Right lobe of liver (tissue), 6 donors: Measurements from ENCODE around the gene SYPL1. TPM values are rescaled to one million over a fixed set of nuclear protein-coding genes. Genes with fewer than 3 reads are reported as not detected.

Source experiments
- ATAC-seq, 4 donors: fragments of 200-7000 bp; cut with Tn5 transposase; one replicate each; pipeline ENCODE4 v1.9.1; 2020; ENCODE audit warnings: mild to moderate bottlenecking in 4 of 4, moderate library complexity in 4 of 4
- DNase-seq, 3 donors: peaks; one replicate each; pipeline ENCODE4 v3.0.0-alpha.2; 2020
- H3K27ac ChIP-seq, 3 donors: fragments of 200-600 bp; one replicate each; pipeline ENCODE4 v1.8.0; 2022
- H3K27me3 ChIP-seq, 2 donors: fragments of 200-600 bp; one replicate each; pipeline ENCODE4 v1.8.0; 2022
- H3K36me3 ChIP-seq, 4 donors: fragments of 200-600 bp; sonication (generic) in 1 of 4; one replicate each; pipeline versions ENCODE4 v1.5.1 to v1.8.0; 2017 to 2022; ENCODE audit warnings: control low read depth in 1 of 4
- H3K4me1 ChIP-seq, 4 donors: fragments of 200-600 bp; sonication (generic) in 1 of 4; one replicate each; pipeline versions ENCODE4 v1.5.1 to v1.8.0; 2017 to 2022; ENCODE audit warnings: control low read depth in 1 of 4
- H3K4me3 ChIP-seq, 3 donors: fragments of 200-600 bp; one replicate each; pipeline ENCODE4 v1.8.0; 2022
- H3K9me3 ChIP-seq, 4 donors: fragments of 200-600 bp; sonication (generic) in 1 of 4; one replicate each; pipeline versions ENCODE4 v1.5.1 to v1.8.0; 2017 to 2022; ENCODE audit warnings: control low read depth in 1 of 4
- POLR2A ChIP-seq: fragments of 450-650 bp; IDR thresholded peaks from one replicate; pipeline ENCODE4 v1.6.1; 2017; ENCODE audit warnings: antibody characterized with exemption, mild to moderate bottlenecking
- WGBS: methylation state at CpG from one replicate; pipeline ENCODE4 v1.1.6; 2018; ENCODE audit warnings: low coverage, low lambda C conversion rate; ENCODE audit not compliant: insufficient coverage; ENCODE audit errors: missing lambda C conversion rate; 5-methylcytosine and 5-hydroxymethylcytosine counted together
- intact Hi-C, 2 donors: fragments of 100-400 bp; cut with DNase I; formaldehyde crosslinking; loops; one replicate each; pipeline versions ENCODE4 v1.11.2 to v1.14.1; 2022
- total RNA-seq, 6 experiments: library from RNA; depleted of rRNA in 2 of 6; stranded (reverse); fragments of >200 nt in 2 of 6; fragmentation: NEBNext Ultra II Directional in 3 of 6; extraction: Animal tissue kit (Norgen Biotek cat#: 25700) in 3 of 6; gene quantifications; one replicate each; pipeline versions ENCODE4 v1.1.0 to v1.2.4, GENCODE V29; 2016 to 2023
- TF ChIP-seq, protein P1 (sequence below), 4 donors: fragments of 200-600 bp in 3 of 4; fragments of 450-650 bp in 1 of 4; IDR thresholded peaks; one replicate each; pipeline versions ENCODE4 v1.5.1 to v1.8.0; 2016 to 2022; ENCODE audit warnings: antibody characterized with exemption in 4 of 4, mild to moderate bottlenecking in 2 of 4
- donor health status: DM: no; HTN: yes; CAD: no.
- donor health status: DM: no; HTN: no; CAD: no.
- donor health status: DM: no; HTN: no; CAD: no.
- donor health status: DM: no; HTN: yes; CAD: no.
- donor health status: DM: no; HTN: yes; CAD: no.

Gene SYPL1
- total RNA-seq, 6 experiments from 2014 or later: 29.5 to 43.0 (median 37.1) TPM

DNA sequence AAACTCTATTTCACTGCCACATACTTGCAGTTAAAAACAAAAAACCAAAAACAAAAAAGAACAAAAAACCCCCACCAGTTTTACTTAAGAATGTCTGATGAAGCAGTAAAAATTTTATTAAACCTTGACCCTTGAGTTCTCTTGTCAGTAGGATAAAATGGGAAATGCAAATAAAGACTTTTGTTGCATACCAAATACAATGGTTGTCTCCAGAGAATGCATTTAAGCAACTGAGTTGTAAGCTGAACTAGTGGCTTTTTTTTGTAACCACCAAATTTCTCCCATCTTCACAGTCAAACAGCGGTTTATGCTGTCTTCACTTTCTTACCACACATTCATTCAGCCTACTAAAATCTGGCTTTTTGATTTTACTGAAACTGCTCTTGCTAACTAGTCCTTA is 3.1 kb downstream of the SYPL1 start:
- intact Hi-C loops: no loop called here

DNA sequence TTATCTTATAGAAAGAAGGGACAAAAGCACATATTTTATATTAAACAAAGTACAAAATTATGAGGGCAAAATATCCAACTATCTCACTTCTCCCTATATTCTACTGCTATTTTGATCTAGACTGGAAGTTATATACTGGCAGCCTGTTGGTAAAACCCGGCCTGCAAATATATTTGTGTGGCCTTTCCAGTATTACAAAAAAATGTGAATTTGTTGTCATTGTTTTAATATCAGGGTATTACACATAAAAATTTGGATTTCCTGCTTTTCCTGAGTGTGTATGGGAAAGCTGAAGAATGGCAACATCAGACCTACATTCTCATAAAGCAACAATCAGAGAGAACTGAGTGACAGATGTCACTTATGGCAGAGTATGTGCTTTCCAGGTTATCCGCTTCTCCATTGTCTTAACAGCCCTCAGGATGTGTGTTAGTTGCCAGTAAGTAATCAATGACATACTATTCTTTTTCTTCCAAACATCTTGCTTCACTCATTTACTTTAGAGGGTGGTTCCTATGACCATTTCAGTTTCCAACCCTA is 7.3 kb downstream of the SYPL1 start:
- no peaks in the 10 kb centered on the region for H3K36me3 ChIP-seq
- no peak overlapping the region for H3K27ac ChIP-seq
- no peak for TF ChIP-seq POLR2A
- TF ChIP-seq, protein P1, sequence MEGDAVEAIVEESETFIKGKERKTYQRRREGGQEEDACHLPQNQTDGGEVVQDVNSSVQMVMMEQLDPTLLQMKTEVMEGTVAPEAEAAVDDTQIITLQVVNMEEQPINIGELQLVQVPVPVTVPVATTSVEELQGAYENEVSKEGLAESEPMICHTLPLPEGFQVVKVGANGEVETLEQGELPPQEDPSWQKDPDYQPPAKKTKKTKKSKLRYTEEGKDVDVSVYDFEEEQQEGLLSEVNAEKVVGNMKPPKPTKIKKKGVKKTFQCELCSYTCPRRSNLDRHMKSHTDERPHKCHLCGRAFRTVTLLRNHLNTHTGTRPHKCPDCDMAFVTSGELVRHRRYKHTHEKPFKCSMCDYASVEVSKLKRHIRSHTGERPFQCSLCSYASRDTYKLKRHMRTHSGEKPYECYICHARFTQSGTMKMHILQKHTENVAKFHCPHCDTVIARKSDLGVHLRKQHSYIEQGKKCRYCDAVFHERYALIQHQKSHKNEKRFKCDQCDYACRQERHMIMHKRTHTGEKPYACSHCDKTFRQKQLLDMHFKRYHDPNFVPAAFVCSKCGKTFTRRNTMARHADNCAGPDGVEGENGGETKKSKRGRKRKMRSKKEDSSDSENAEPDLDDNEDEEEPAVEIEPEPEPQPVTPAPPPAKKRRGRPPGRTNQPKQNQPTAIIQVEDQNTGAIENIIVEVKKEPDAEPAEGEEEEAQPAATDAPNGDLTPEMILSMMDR (IDR thresholded peaks at IDR 0.05): no peak
- no peaks in the 10 kb centered on the region for H3K9me3 ChIP-seq
- H3K4me1 ChIP-seq: peaks cover 0 to 35% (median 8%) of the 10 kb centered on the region in 4 donors
- no peaks in the 10 kb centered on the region for H3K27me3 ChIP-seq
- H3K4me3 ChIP-seq: no peak overlapping the region
- intact Hi-C loops: no loop called here
- no peak for ATAC-seq
- 81% methylated on average over 2 of the region's 2 CpGs for WGBS
- no peak for DNase-seq

More for the DNA sequence above, 3.1 kb downstream of the SYPL1 start:
- no peak overlapping the region for H3K27ac ChIP-seq
- WGBS: 35% methylated on average over 1 of the region's 1 CpG
- no peaks in the 10 kb centered on the region for H3K27me3 ChIP-seq
- DNase-seq (no peak), ATAC-seq (no peak)
- peaks cover 0 to 44% (median 7%) of the 10 kb centered on the region in 4 donors for H3K4me1 ChIP-seq
- TF ChIP-seq POLR2A: no peak
- TF ChIP-seq, protein P1 (IDR thresholded peaks at IDR 0.05): no peak
- H3K4me3 ChIP-seq: no peak overlapping the region
- no peaks in the 10 kb centered on the region for H3K9me3 ChIP-seq
- H3K36me3 ChIP-seq: no peaks in the 10 kb centered on the region

DNA sequence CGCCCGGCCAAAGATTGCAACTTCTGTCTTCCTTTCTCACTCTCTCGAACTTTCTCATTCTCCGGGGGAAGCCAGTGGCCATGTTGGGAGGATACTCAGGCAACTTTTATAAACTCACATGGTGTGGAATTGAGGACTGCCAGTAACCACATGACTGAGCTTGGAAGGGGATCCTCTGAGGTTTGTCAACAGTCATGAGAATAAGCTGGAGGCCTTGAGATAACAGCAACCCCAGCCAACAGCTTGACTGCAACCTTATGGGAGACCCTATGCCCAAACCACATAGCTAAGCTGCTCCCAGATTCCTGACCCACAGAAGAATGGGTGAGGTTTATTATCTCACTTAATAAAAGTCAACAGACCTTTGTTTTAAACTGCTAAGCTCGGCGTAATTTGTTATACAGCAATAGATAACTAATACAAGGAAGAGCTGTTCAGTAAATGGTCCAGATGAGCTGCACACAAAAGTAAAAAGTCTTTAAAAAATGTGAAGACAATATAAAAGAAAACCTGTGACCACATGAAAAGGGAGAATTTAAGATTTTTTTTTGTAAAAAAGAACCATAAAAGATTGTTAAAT is 9.6 kb downstream of the SYPL1 start:
- TF ChIP-seq, protein P1 (IDR thresholded peaks at IDR 0.05): no peak
- no peak for TF ChIP-seq POLR2A
- Histone ChIP-seq H3K27me3 (no peaks in the 10 kb centered on the region), H3K9me3 (no peaks in the 10 kb centered on the region), H3K27ac (no peak overlapping the region), H3K36me3 (no peaks in the 10 kb centered on the region), H3K4me1 (peaks cover 0 to 32% (median 7%) of the 10 kb centered on the region in 4 donors), H3K4me3 (no peak overlapping the region)
- ATAC-seq: no peak
- DNase-seq: no peak
- WGBS: 93% methylated on average over 5 of the region's 6 CpGs
- intact Hi-C loops: no loop called here

DNA sequence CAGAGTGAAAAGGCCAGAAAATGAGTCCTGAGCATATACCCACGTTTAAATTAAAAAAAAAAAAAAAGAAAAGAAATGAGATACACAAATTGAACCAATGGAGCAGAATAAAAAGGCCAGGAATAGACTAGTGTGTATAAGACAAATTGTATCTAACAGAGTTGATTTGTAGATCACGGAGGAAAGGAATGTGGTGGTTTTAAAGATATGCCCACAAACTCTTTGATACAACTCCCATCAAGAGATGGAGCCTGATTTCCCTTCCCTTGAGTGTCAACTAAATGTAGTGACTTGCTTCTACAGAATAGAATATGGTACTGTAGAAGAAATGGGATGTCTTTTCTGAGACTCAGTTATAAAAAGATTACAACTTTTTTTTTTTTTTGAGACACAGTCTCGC is 10.4 kb downstream of the SYPL1 start:
- 73% methylated on average over 3 of the region's 3 CpGs for WGBS
- TF ChIP-seq, protein P1 (IDR thresholded peaks at IDR 0.05): no peak
- no peak for TF ChIP-seq POLR2A
- DNase-seq (no peak), ATAC-seq (no peak)
- intact Hi-C loops: no loop called here
- Histone ChIP-seq H3K27ac (no peak overlapping the region), H3K36me3 (peaks cover 0 to 1% (median 0%) of the 10 kb centered on the region in 4 donors), H3K4me1 (peaks cover 0 to 32% (median 7%) of the 10 kb centered on the region in 4 donors), H3K27me3 (no peaks in the 10 kb centered on the region), H3K9me3 (no peaks in the 10 kb centered on the region), H3K4me3 (no peak overlapping the region)
